ENCODE results near the gene BPIFB1. TPM values are rescaled to one million over a fixed set of nuclear protein-coding genes. Genes with fewer than 3 reads are reported as not detected.

BPIFB1 gene
- total and polyA plus RNA-seq, 11 donors, result 0.04 TPM; not detected in 10

GRCh38 chr20:33279261-33279910 lies 3.6 kb upstream of the BPIFB1 start:
- Histone ChIP-seq H3K4me1 (no peaks in the 10 kb centered on the region), H3K27ac (no peak overlapping the region), H3K27me3 (peaks cover 0 to 41% (median 4%) of the 10 kb centered on the region in 9 donors), H3K4me3 (no peak overlapping the region), H3K9me3 (no peaks in the 10 kb centered on the region), H3K36me3 (no peaks in the 10 kb centered on the region)
- ATAC-seq (no peak), DNase-seq (no peak)
- no peak for TF ChIP-seq POLR2A (IDR thresholded peaks at IDR 0.05)
- TF ChIP-seq CTCF (IDR thresholded peaks at IDR 0.05), result no peak
- 54 to 77% (median 70%) methylated on average over 6 of the region's 6 CpGs for WGBS, 4 donors
- intact Hi-C loops (cut with DNase I), result no loop called here

- ATAC-seq (no peak), DNase-seq (no peak)
- no peaks in the 10 kb centered on the region for H3K4me1 ChIP-seq
- no peaks in the 10 kb centered on the region for H3K9me3 ChIP-seq
- intact Hi-C loops (cut with DNase I), result no loop called here
- no peak overlapping the region for H3K4me3 ChIP-seq
- no peaks in the 10 kb centered on the region for H3K36me3 ChIP-seq
- no peak overlapping the region for H3K27ac ChIP-seq
- no peak for TF ChIP-seq CTCF (IDR thresholded peaks at IDR 0.05)
- TF ChIP-seq POLR2A (IDR thresholded peaks at IDR 0.05), result no peak
- peaks cover 0 to 41% (median 8%) of the 10 kb centered on the region in 9 donors for H3K27me3 ChIP-seq
- 79 to 87% (median 79%) methylated on average over 9 of the region's 9 CpGs for WGBS, 4 donors
Measured at GRCh38 chr20:33280000-33280680, 2.9 kb upstream of the BPIFB1 start.

DNA sequence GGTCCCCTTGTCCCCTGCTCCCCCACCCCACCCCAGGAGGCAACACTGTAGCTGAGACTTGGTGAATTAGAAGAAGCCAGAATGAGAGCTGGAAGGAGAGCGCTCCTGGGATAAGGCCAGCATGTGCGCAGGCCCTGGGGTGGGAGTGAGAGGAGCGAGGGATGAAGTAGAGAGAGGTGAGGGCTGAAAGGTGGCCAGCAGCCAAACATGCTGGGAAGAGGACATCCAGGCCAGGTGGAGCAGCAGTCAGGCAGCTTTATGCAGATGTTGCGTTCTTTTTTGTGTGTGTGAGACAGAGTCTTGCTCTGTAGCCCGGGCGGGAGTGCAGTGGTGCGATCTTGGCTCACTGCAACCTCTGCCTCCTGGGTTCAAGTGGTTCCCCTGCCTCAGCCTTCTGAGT lies 2.2 kb upstream of the BPIFB1 start:
- 90 to 96% (median 93%) methylated on average over 7 of the region's 7 CpGs for WGBS, 4 donors
- intact Hi-C loops (cut with DNase I), result no loop called here
- no peaks in the 10 kb centered on the region for H3K4me1 ChIP-seq
- H3K27ac ChIP-seq, result no peak overlapping the region
- TF ChIP-seq CTCF (IDR thresholded peaks at IDR 0.05) (no peak), POLR2A (IDR thresholded peaks at IDR 0.05) (no peak)
- H3K27me3 ChIP-seq, result peaks cover 0 to 42% (median 8%) of the 10 kb centered on the region in 9 donors
- no peak overlapping the region for H3K4me3 ChIP-seq
- ATAC-seq (no peak), DNase-seq (no peak)
- no peaks in the 10 kb centered on the region for H3K36me3 ChIP-seq
- no peaks in the 10 kb centered on the region for H3K9me3 ChIP-seq

DNA sequence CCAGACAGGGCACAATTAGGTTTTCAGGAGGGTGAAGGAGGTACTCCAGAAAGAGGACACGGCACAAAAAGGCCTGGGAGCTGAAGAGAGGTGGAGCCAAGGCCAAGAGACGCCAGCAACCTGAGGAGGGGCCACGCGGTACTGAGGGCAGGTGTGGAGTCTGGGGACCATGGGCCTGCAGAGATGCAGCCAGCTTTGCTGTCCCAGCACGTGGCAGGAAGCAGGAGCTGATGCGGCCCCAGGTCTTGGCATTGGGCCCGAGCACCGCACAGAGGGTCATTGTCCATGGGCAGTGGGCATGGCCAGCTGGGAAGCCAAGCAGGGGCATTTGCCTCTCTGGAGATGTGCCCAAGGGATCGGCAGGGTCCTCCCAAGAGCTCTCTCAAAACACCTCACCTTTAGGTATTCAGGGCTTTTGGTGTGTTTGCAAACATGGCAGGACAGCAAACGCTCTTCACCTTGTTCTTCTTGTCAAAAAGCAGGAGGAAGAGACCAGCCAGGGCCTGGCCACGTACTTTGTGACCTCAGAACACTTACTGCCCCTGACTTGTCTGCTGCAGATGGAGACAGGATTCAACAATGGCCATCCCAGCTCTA lies 1.4 kb upstream of the BPIFB1 start:
- H3K27ac ChIP-seq, result no peak overlapping the region
- peaks cover 0 to 51% (median 4%) of the 10 kb centered on the region in 9 donors for H3K27me3 ChIP-seq
- no peaks in the 10 kb centered on the region for H3K9me3 ChIP-seq
- H3K4me1 ChIP-seq, result no peaks in the 10 kb centered on the region
- H3K4me3 ChIP-seq, result no peak overlapping the region
- DNase-seq (no peak), ATAC-seq (no peak)
- WGBS, 4 donors, result 65 to 75% (median 72%) methylated on average over 9 to 11 of the region's 11 CpGs
- intact Hi-C loops (cut with DNase I), result no loop called here
- H3K36me3 ChIP-seq, result no peaks in the 10 kb centered on the region
- TF ChIP-seq CTCF (IDR thresholded peaks at IDR 0.05) (no peak), POLR2A (IDR thresholded peaks at IDR 0.05) (no peak)

Data from heart left ventricle (tissue), 16 donors.